CD4-positive, alpha-beta T cell treated with Interleukin-15 for 4 hours (primary cell): ENCODE data around the gene CMIP.

ENCODE experiments used
- DNase-seq: peaks from one replicate; pipeline ENCODE4 v3.0.0-alpha.2; 2020; ENCODE audit warnings: low spot score

The CMIP gene

DNA sequence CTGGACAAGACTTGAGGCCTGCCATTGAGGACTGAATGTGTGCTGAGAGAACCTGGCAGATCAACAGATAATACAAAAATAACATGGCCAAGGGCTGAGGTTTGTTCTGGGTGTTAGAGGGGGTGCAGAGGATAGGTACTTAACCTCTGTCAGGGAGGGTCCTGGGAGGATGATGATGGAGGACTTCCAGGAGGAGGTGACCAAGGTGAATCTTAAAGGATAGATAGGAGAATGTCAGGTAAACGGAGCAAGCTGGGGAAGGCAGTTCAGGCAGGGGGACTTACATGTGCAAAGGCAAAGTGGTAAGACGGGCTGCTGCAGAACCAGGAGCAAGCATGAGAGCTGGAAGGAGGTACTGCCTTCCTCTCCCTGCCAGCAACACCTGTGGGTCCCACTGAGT, 214.6 kb downstream of the CMIP start:
- DNase-seq, result no peak

DNA sequence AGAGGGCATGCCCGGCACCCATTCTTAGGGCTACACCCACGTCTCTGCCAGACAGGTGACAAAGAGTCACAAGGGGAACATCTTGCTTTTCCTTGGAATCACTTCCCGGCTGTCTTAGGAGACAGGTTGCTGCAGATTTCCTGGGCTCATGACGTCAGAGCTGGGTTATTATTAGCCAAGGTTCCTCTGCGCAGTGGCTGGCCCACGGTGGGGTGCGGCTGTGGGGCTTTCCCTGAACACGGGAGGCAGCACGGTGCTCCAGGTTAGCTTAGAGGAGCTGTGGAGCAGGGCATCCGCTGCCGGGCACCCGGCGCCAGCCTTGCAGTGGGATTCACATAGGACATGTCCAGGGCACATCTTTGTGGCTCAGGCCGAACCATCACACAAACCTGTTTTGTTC, 216.5 kb downstream of the CMIP start:
- no peak for DNase-seq

DNA sequence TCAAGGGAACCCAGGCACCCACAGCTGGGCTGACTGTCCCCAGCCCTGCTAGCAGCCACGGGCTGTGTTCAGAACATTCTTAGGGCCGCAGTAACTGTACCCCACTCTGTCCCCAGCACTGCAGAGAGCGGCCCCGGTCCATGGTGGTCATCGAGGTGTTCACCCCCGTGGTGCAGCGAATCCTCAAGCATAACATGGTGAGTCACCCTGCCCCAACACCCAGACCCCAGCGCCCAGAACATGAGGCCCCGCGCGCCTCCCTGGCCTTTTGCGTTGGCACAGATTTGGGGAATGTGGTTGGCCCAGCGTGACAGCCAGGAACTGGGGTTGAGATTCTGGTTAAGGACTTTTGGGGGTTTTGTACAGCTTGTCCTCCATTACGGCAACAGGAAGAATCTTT, 219.5 kb downstream of the CMIP start:
- no peak for DNase-seq

DNA sequence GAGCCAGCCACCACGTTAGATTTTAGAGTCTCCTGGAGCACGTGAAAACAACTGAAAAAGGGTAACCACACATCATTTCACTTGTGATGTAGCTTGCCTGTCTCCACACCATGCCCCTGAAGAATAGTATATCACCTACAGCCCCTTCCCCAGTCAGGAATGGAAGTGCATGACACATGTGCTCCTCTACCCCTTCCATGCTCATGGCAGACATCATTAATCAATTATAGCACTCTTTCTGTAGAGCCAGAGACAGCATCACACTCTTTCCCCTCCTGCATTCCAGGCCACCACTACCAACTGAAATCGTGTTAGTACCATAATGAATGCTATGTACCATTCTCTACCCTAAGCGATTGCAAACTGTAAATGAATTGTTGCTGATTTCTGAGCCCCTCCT, 221.0 kb downstream of the CMIP start:
- DNase-seq, result no peak

DNA sequence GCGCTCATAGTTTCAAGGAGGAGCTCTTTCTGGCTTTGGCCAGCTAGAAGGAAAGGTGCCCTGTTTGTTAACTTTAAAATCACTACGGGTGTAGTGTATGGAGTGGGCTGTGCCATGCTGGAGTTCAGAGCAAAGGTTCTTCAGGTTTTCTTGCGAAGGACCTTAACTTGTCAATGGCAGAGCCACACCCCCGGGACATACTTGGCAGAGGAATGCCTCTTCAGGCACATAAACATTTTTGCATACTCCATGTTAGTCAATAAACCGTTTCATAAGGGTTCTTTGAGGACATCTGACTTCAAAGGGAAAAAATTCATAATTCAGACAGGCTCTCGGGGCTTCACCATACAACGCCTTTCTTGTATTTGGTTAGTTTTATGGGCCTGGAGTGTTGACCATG, 221.5 kb downstream of the CMIP start:
- no peak for DNase-seq

DNA sequence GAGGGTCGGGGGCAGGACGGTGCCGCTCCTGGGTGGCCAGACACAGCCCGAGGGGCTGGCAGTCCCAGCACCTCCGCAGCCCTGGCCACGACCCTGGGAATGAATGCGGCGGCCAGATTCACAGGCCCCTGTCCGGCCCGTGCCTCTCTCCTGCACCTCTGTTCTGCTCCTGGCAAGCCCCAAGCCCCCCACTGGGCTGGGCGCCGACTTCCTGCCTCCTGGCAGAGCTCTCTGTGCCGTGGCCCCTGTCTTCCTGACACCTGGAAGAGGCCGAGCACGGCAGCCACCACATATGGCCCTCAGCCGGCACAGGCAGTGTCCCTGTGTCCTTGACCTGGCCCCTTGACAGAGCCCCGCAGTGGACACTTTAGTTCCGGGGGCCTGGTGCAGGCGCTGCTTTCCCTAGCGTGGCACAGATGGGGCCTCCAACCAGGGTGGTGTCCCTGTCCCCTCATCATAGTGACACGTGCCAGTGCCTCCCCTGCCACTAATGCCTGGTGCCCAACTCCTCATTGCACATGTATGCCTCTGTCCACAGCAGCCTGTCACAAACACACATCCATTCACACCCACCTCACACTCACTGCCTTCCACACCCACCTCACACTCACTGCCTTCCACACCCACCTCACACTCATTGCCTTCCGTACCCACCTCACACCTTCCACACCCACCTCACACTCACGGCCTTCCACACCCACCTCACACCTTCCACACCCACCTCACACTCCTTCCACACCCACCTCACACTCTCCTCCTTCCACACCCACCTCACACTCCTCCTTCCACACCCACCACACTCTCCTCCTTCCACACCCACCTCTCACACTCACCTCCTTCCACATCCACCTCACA, 223.9 kb downstream of the CMIP start:
- DNase-seq, result no peak

DNA sequence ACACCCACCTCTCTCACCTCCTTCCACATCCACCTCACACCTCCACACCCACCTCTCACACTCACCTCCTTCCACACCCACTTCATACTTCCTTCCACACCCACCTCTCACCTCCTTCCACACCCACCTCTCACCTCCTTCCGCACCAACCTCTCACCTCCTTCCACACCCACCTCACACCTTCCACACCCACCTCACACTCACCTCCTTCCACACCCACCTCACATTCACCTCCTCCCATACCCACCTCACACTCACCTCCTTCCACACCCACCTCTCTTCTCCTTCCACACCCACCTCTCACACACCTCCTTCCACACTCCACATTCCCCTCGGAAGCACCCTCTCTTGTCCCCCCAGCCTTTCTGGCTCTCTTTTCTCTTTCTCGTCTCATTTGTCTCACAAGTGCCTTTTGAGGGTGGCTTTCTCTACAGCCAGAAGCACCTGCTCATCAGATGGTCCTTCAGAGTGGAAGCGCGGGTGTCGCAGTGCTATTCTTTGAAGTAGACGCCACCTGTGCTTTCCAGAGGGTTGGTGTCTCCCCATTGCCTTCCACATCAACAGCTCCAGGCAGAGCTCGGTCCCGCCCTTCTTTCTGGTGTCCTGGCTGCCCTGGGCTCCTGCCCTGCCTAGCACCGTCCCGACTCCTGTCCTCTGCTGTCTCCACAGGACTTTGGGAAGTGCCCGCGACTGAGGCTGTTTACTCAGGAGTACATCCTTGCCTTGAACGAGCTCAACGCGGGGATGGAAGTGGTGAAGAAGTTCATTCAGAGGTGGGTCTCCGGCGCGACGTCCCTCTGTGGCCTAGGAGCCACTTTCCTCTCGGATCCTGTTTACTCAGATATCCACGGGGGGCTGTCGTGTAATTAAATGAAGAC, 225.1 kb downstream of the CMIP start:
- no peak for DNase-seq

DNA sequence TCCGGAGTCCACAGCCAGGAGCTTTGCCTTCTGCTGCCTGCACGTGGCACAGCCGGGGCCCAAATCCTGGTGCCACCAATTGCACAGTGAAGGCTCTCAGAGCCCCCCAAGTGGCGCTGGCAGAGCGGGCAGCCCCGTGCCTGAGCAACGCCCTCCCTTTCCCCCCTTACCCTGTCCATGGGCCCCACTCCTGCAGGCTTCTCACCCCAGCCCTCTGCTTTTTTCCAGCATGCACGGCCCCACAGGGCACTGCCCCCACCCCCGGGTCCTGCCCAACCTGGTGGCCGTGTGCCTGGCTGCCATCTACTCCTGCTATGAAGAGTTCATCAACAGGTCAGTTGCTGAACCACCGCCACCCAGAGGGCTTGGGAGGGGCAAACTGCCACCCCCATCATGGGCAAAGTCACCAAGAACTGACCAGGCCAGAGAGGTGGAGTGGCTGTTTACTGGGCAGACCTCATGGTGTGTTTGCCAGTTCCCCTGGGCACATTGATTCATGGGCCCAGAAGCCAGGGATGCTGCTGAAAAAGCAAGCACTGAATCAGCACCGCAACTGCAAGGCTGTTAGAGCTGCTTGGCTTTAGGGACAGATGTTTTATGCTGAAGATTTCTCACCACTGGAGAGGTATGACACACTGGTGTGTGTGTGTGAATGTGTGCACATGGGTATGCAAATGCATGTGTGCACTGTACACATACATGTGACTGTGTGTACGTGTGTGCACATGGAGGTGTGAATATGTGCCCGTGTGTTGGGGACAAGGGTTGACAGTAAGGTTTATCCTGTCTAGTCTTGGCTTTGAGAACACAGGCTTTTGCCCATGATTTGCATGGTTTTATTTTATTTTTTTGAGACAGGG, 227.4 kb downstream of the CMIP start:
- no peak for DNase-seq

DNA sequence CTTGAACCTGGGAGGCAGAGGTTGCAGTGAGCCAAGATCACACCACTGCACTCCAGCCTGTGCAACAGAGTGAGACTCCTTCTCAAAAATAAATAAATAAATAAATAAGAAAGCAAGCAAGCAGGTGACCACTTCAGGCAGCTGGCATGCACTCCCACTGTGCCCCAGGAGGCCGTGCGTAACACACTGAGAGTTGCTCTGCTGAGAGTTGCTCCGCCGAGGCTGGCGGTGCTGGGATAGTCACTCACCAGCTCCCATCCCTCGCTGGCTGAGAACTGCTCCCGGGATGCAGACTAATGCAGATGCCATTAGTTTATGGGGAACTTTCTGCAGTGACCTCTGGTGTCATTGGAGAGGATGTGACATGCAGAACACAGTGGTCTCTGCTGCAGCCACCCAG, 228.8 kb downstream of the CMIP start:
- no peak for DNase-seq

DNA sequence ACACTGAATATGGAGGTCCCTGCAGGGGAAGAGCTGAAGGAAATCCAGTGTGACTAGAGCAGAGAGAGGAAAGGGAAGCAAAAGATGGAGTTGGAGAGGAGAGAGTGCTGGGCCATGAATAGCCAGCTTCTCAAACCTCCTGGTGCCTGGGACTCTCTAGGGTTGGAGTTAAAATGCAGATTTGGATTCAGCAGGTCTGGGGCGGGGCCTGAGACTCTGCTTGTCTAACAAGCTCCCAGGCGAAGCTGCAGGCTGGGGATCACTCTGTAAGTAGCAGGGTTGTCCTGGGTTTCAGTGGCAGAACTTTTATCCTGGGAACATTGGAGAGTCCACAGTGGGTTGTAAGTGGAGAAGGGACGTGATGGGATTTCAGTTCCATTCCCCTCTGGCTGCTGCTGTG, 231.1 kb downstream of the CMIP start:
- no peak for DNase-seq

DNA sequence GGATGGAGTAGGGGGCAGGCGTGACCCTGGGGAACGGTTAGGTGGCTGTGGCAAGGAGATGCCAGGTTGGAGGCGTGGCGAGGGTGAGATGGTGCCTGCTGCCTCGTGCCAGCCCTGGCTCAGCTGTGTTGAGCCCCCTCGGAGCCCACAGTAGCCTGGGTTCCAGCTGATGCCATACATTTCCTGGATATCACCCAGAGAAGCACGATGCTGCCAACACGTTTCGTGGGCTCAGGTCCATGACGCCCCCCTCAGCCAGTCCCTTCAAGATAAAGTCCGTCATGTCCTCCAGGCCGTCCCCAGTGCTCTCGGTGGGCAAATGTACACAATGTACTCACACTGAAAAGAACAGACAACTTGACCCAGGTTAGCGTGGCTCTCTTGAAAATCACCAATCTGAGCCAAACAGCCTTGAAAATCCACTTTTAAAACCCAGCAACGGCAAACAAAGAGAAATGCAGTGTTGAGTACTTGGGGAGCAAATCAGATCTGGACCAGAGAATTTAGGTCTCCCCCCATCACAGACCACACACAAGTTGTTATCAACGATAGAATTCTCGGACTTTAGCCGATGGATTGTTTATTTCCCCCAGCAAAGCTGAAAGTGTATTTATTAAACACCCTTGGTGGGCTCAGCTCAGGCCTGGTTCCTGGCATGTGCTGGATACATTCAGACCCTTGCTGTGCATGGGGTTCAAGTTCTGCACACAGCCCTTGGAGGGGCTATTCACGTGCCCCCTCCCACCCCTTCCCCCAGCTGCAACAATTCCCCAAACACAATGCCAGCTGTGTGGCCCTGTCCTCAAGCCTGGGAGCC, 231.7 kb downstream of the CMIP start:
- DNase-seq, result no peak

DNA sequence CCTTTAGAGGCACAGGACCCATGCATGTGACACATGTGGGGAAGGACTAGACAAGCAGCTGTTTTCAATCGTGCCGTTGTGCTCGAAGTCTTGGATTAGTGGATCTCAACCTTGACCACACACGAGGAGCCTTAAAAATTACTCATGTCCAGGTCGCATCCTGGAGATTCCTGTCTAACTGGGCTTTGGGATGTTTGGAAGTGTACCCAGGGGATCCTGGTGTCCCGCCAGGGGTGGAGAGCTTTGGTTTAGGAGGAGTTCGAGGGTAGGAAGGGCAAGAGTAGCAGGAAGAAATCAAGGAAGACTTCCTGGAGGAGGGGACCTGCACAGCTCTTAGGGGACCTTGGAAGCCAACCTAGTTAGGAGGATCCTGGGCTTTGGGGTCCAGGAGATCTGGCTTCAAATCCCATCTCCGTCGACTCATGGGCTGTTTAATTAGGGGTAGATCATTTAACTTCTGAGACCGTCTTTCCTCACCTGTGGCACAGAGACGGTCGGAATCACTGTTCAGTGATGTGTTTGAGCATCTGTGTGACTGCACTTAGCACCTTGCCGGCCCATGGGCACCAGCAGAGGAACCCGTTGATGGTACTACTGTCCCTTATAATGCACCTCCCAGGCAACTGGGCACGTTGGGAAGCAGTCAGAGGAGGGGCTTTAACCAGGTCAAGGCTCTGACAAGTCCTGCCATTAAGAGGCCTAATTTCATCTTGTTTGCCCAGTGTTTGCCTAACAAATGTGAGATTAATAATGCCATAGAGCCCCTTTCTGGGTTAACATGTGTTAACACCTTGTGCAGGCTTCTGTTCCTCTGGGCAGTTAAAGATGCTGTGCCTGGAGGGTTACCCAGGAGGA, 232.5 kb downstream of the CMIP start:
- no peak for DNase-seq

DNA sequence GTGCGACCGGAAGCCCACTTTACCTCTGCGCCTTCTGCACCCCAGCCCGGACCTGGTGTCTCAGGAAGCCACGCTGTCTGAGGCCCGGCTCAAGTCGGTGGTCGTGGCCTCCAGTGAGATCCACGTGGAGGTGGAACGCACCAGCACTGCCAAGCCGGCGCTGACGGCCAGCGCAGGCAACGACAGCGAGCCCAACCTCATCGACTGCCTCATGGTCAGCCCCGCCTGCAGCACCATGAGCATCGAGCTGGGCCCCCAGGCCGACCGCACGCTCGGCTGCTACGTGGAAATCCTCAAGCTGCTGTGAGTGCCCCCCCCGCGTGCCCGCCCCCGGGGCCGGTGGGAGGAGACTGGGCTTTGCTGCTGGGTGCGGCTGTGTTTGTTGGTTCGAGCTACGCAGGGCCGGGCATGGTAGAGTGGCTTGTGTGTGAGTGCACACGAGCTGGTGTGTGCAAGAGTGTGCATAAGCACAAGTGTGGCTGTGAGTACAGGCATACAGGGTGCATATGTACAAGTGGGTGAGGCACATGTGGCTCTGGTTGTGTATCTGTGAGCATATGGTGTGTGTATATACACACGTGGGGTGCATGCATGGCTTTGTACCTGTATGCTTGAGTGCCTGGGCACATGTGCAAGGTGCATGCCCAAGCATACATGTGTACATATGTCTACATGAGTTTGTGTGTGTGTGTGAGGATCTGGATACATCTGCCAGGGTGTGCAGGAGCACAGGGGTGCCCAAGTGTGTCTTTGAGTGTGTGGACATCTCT, 233.9 kb downstream of the CMIP start:
- DNase-seq, result no peak

DNA sequence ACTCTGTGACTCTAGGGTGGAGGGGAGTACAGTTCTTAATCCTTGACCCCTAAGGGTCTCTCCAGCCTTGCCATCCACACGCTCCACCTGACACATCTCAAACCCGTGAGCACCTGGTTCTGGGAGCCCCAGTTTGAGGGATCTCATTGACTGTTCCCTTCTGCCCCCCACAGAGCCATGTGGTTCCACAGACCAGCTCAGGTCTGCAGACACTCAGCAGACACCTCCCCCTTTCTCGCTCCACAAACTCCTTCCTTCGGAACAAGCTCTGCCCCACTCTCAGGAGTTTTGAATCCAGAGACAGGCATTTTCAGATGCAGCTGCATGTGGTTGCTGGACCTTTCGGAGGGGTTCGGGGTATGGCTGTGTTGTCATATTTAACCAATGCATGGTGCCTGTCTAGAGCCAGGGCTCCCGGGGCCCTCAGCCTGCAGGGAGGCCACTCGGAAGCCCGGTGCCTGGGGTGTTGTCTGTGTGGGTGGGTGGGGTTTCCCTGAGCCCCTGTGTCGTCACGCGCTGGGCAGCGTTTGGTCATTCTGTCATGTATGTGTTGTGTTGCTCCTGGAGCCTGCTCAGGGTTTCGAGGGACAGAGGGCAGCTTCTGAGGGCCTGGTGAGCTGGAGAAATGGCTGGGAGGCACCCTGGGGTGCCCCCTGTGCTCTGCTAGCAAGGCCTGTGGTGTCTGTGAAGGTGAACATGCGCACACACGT, 235.3 kb downstream of the CMIP start:
- no peak for DNase-seq

DNA sequence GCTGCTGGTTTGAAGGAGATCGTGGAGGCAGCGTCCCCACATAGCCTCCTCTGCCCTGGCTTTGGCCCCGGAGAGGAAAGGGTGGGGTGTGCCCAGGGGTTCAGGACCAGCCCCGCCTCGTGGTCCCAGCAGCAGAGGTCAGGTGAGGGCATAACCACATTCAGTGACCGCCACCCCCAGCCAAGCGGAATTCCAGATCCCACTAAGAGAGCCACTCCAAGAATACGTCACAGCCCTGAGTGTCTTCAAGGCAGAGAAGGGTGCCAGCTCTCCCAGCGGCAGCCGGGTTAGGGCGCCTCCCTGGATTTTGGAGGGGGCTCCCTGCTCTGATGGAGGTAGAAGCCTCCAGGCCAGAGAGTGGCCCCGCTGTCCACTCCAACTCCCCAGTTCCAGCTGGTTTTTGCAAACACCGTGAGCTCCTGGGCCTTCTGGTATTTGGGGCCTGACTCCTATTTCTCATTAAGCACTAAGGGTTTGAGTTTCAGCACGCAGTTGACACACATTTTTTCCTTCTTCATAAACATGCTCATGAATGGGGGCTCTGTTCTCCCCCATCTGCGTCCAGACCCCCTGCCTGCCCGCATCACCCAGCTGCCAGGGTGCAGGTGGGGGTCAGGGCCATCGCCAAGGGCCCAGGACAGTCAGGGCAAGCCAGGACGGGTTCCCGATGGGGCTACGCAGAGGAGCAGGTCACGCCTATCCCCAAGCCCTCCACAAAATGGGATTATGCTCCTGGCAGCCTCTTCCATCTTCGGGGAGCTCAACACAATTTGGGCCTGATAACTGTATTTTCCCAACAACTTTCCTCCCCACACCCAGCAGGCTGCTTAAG, 236.1 kb downstream of the CMIP start:
- DNase-seq, result no peak

DNA sequence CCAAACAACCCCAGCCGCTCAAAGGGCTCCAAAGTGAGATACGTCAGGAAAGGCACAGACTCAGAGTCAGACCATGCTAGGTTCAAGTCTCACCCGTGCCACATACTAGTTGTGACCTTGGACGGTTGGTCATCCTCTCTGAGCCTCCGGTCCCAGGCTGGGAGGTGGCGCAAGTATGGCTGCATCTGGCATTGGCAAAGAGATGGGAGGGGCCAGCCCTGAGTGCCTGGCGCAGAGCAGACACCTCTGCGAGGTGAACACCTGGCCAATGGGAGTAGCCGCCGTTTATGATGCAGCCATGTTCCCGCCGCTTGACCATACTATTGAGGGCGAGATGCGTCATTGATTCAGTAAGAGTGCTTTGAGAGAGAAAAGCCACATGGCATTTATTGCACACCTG, 236.7 kb downstream of the CMIP start:
- no peak for DNase-seq

DNA sequence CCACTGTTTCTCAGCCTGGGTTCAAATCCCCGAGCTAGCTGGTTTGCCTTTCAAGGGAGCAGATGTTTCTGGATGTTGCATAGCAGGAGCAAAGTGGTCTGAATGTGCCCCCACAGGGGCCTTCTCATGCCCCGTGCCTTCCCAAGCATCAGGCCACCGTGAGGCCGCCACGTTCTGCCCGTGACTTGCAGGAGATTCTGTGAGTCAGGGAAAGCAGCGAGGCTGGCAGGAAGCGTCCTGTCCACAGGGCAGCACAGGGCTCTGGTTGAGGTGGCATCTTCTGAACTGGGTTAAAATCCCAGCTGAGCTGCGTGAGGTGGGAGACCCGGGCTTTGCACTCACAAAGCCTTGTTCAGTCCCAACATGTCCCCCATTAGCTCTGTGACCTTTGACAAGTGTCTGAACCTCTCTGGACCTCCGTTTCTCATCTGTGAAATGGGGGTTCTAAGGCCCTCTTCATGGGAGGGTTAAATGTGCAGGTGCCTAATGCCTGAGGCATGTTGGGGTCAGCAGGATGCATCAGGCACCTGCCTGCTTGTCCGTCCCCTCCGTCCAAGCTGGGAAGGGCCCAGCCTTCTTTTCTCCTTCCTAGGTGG, 239.7 kb downstream of the CMIP start:
- no peak for DNase-seq

DNA sequence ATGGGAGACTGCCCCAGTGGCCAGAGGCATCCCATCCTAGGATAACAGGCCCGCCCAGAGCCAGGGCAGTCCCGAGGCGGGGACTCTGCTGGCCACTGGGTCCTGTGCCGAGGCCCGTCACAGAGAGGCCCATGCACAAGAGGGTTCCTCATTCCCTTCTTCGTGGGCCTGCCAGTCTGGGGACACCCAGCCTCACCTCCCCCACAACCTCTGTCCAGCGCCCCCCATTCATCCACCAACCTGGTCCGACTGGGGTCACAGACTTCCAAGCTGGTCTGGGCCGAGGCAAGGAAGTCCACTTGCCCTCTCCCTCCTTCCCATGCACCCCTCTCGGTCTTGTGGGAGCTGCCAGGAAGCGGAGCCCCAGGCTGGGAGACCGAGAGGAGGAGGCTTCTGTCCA, 240.3 kb downstream of the CMIP start:
- no peak for DNase-seq
